GM21360 (cell line): Measurements from ENCODE around the gene CD3E.

ENCODE experiments used
- ATAC-seq: cut with Tn5 transposase; IDR thresholded peaks from one replicate; pipeline ENCODE4 v1.9.1; 2021; ENCODE audit warnings: mild to moderate bottlenecking, moderate library complexity; ENCODE audit not compliant: unreplicated experiment

Gene CD3E

GRCh38 chr11:118321386-118322082 is 17.0 kb downstream of the CD3E start:
- no peak for ATAC-seq

GRCh38 chr11:118322721-118323120 is 18.2 kb downstream of the CD3E start:
- no peak for ATAC-seq

- no peak for ATAC-seq
These were observed 20.8 kb downstream of the CD3E start for GRCh38 chr11:118325283-118325682.

- ATAC-seq = no peak
These were observed 24.2 kb downstream of the CD3E start for GRCh38 chr11:118328745-118329144.

- no peak for ATAC-seq
These were observed 30.2 kb downstream of the CD3E start for GRCh38 chr11:118334745-118335144.

GRCh38 chr11:118338637-118339061 is 34.1 kb downstream of the CD3E start:
- ATAC-seq = no peak

- ATAC-seq = no peak
These were observed 34.9 kb downstream of the CD3E start for GRCh38 chr11:118339281-118339961.

- no peak for ATAC-seq
These were observed 35.9 kb downstream of the CD3E start for GRCh38 chr11:118340449-118340848.

GRCh38 chr11:118341261-118341660 is 36.7 kb downstream of the CD3E start:
- ATAC-seq = no peak

GRCh38 chr11:118341815-118342489 is 37.4 kb downstream of the CD3E start:
- no peak for ATAC-seq

GRCh38 chr11:118342503-118343161 is 38.1 kb downstream of the CD3E start, which contains the start of gene CD3D:
CD3D (minus strand) TSS chr11:118342705; CDS start chr11:118342607, 98 bp downstream.
- ATAC-seq = no peak

GRCh38 chr11:118343248-118343647 is 38.7 kb downstream of the CD3E start:
- no peak for ATAC-seq

- no peak for ATAC-seq
These were observed 39.5 kb downstream of the CD3E start, which contains the start of gene CD3G for GRCh38 chr11:118343981-118344515. CD3G (plus strand) TSS chr11:118344344; CDS start chr11:118344424, 80 bp downstream.

- ATAC-seq = no peak
These were observed 44.9 kb downstream of the CD3E start for GRCh38 chr11:118349475-118349874.

GRCh38 chr11:118353084-118353710 is 48.7 kb downstream of the CD3E start:
- no peak for ATAC-seq

GRCh38 chr11:118358071-118358470 is 53.5 kb downstream of the CD3E start:
- no peak for ATAC-seq

- ATAC-seq = peak; percentile 90
These were observed 54.9 kb downstream of the CD3E start, which contains the start of gene UBE4A for GRCh38 chr11:118359295-118359958. UBE4A (plus strand) TSS chr11:118359600; CDS start chr11:118365081, 5,481 bp downstream.

- no peak for ATAC-seq
These were observed 60.6 kb downstream of the CD3E start for GRCh38 chr11:118364956-118365615.
